DND-41 (cell line): ENCODE measurements around the gene UST.

Experiments used
- CTCF ChIP-seq: IDR thresholded peaks from 2 replicates; pipeline ENCODE4 v1.5.1; 2012; ENCODE audit warnings: borderline replicate concordance, low read length, moderate library complexity, mild to moderate bottlenecking; ENCODE audit not compliant: poor library complexity, severe bottlenecking; ENCODE audit errors: extremely low read depth
- EZH2 ChIP-seq: IDR thresholded peaks from 3 replicates; pipeline ENCODE4 v1.6.1; 2012; ENCODE audit warnings: borderline replicate concordance, low read depth, mild to moderate bottlenecking, moderate library complexity, low read length, inconsistent platforms; ENCODE audit not compliant: severe bottlenecking

- no peak for TF ChIP-seq EZH2
- TF ChIP-seq CTCF, result no peak
Observed at GRCh38 chr6:149109397-149110070, 362.7 kb downstream of the UST start.
